ENCODE results near the gene ZBTB7A.
"Not testable (repeated sequence)": the region's sequence is repeated elsewhere in the genome, so short reads cannot be mapped to it uniquely, and the experiment has no call there.

The ZBTB7A gene

GRCh38 chr19:4007836-4008539, 58.7 kb downstream of the ZBTB7A start:
- no peaks in the 10 kb centered on the region for H3K27me3 ChIP-seq (ENCODE audit: low read depth, low read length)
- peak overlapping the region; percentile 86 for H3K4me3 ChIP-seq (ENCODE audit: low read length)
- no peak overlapping the region for H2AFZ ChIP-seq (ENCODE audit: low read depth, low read length)
- peaks cover 10% of the 10 kb centered on the region for H3K4me1 ChIP-seq (ENCODE audit: low read length)
- H3K4me2 ChIP-seq (ENCODE audit: low read length): peak overlapping the region; percentile 93
- H3K36me3 ChIP-seq (replicated peaks; ENCODE audit: low read depth, low read length): peaks cover under 1% of the 10 kb centered on the region
- TF ChIP-seq EZH2phosphoT487 (IDR thresholded peaks at IDR 0.05; ENCODE audit: low read depth) (no peak), CTCF (IDR thresholded peaks at IDR 0.05; ENCODE audit: low read depth, low read length) (no peak)
- H3K9ac ChIP-seq (ENCODE audit: low read length): peak overlapping the region; percentile 75
- H3K79me2 ChIP-seq (ENCODE audit: low read length): peaks cover 43% of the 10 kb centered on the region
- H4K20me1 ChIP-seq (ENCODE audit: insufficient read depth, low read length): peaks cover 28% of the 10 kb centered on the region
- no peaks in the 10 kb centered on the region for H3K9me3 ChIP-seq (ENCODE audit: insufficient read depth, low read length)
- no peak overlapping the region for H3K27ac ChIP-seq (ENCODE audit: low read length)

- peak within 1 kb of the TSS; percentile 86 for H3K4me3 ChIP-seq (ENCODE audit: low read length)
- TF ChIP-seq EZH2phosphoT487 (IDR thresholded peaks at IDR 0.05; ENCODE audit: low read depth) (no peak), CTCF (IDR thresholded peaks at IDR 0.05; ENCODE audit: low read depth, low read length) (no peak)
- peaks cover 10% of the 10 kb centered on the region for H3K4me1 ChIP-seq (ENCODE audit: low read length)
- H3K27me3 ChIP-seq (ENCODE audit: low read depth, low read length): no peaks in the 10 kb centered on the region
- peaks cover 21% of the 10 kb centered on the region for H4K20me1 ChIP-seq (ENCODE audit: insufficient read depth, low read length)
- no peaks in the 10 kb centered on the region for H3K9me3 ChIP-seq (ENCODE audit: insufficient read depth, low read length)
- peak within 1 kb of the TSS; percentile 75 for H3K9ac ChIP-seq (ENCODE audit: low read length)
- H3K36me3 ChIP-seq (replicated peaks; ENCODE audit: low read depth, low read length): no peaks in the 10 kb centered on the region
- peak within 1 kb of the TSS; percentile 45 for H3K27ac ChIP-seq (ENCODE audit: low read length)
- H3K79me2 ChIP-seq (ENCODE audit: low read length): peaks cover 41% of the 10 kb centered on the region
- peak within 1 kb of the TSS; percentile 74; the same call in 1 of the 2 replicates for H2AFZ ChIP-seq (ENCODE audit: low read depth, low read length)
- H3K4me2 ChIP-seq (ENCODE audit: low read length): peak within 1 kb of the TSS; percentile 93
Measured at GRCh38 chr19:4007021-4007835, 59.5 kb downstream of the ZBTB7A start, which contains the start of gene PIAS4. PIAS4 (plus strand) TSS chr19:4007736; CDS start chr19:4007761, 25 bp downstream.

- H3K4me3 ChIP-seq (ENCODE audit: low read length); H3K9me3 ChIP-seq (ENCODE audit: insufficient read depth, low read length); H3K36me3 ChIP-seq (replicated peaks; ENCODE audit: low read depth, low read length); H3K4me1 ChIP-seq (ENCODE audit: low read length); H2AFZ ChIP-seq (ENCODE audit: low read depth, low read length); H3K9ac ChIP-seq (ENCODE audit: low read length); H3K4me2 ChIP-seq (ENCODE audit: low read length); H3K27me3 ChIP-seq (ENCODE audit: low read depth, low read length); H3K27ac ChIP-seq (ENCODE audit: low read length): not testable (repeated sequence)
- peaks cover 14% of the 10 kb centered on the region for H4K20me1 ChIP-seq (ENCODE audit: insufficient read depth, low read length)
- H3K79me2 ChIP-seq (ENCODE audit: low read length): peaks cover 26% of the 10 kb centered on the region
Measured at GRCh38 chr19:4005436-4005835, 61.3 kb downstream of the ZBTB7A start.

- not testable (repeated sequence) for H3K4me2 ChIP-seq (ENCODE audit: low read length); H3K9me3 ChIP-seq (ENCODE audit: insufficient read depth, low read length); H4K20me1 ChIP-seq (ENCODE audit: insufficient read depth, low read length); H3K27ac ChIP-seq (ENCODE audit: low read length); H3K79me2 ChIP-seq (ENCODE audit: low read length); H3K36me3 ChIP-seq (replicated peaks; ENCODE audit: low read depth, low read length); H3K4me1 ChIP-seq (ENCODE audit: low read length); H3K4me3 ChIP-seq (ENCODE audit: low read length); H3K9ac ChIP-seq (ENCODE audit: low read length); H3K27me3 ChIP-seq (ENCODE audit: low read depth, low read length); H2AFZ ChIP-seq (ENCODE audit: low read depth, low read length)
Measured at GRCh38 chr19:4000798-4001197, 65.9 kb downstream of the ZBTB7A start.

- H4K20me1 ChIP-seq (ENCODE audit: insufficient read depth, low read length); H3K4me3 ChIP-seq (ENCODE audit: low read length); H3K79me2 ChIP-seq (ENCODE audit: low read length); H3K27me3 ChIP-seq (ENCODE audit: low read depth, low read length); H3K4me1 ChIP-seq (ENCODE audit: low read length); H3K27ac ChIP-seq (ENCODE audit: low read length); H3K9ac ChIP-seq (ENCODE audit: low read length); H2AFZ ChIP-seq (ENCODE audit: low read depth, low read length); H3K4me2 ChIP-seq (ENCODE audit: low read length); H3K9me3 ChIP-seq (ENCODE audit: insufficient read depth, low read length); H3K36me3 ChIP-seq (replicated peaks; ENCODE audit: low read depth, low read length): not testable (repeated sequence)
Measured at GRCh38 chr19:3998667-3999412, 67.9 kb downstream of the ZBTB7A start.

Measured in OCI-LY3 (cell line).